Panc1 (cell line): ENCODE results near the gene HELT. TPM values are rescaled to one million over a fixed set of nuclear protein-coding genes. Genes with fewer than 3 reads are reported as not detected.

Experiments
- ATAC-seq: fragments of 200-7000 bp; cut with Tn5 transposase; 2 replicates; pipeline ENCODE4 v1.9.1; 2020; ENCODE audit warnings: mild to moderate bottlenecking, moderate library complexity
- BruUV-seq: library from RNA; stranded (reverse); fragments of 400-500 nt; replicated peaks from 2 replicates; lab custom pipeline; 2021; lab: Mats Ljungman, UMichigan
- CTCF ChIA-PET: fragments of 300-600 bp; sonication (Branson Sonifier 250); formaldehyde crosslinking; loops from one replicate; lab custom pipeline; 2022; ENCODE audit warnings: antibody characterized with exemption; lab: Charles Lee
- POLR2A ChIA-PET: fragments of 300-600 bp; sonication (Branson Sonifier 250); formaldehyde crosslinking; loops from one replicate; lab custom pipeline; 2022; ENCODE audit warnings: antibody characterized with exemption; lab: Charles Lee
- DNase-seq: peaks from one replicate; pipeline ENCODE4 v3.0.0-alpha.2; 2010; ENCODE audit warnings: low read depth, low spot score
- H3K27ac ChIP-seq: 2 replicates; pipeline ENCODE4 v1.5.1; 2011; ENCODE audit warnings: mild to moderate bottlenecking, low read length, inconsistent platforms
- H3K27me3 ChIP-seq: fragments of 200-500 bp; sonication (Bioruptor generic); 2 replicates; pipeline ENCODE4 v1.6.0; 2014; ENCODE audit warnings: low read length, inconsistent platforms; ENCODE audit not compliant: control insufficient read depth, insufficient read depth
- H3K36me3 ChIP-seq: fragments of 200-500 bp; sonication (Bioruptor generic); 2 replicates; pipeline ENCODE4 v1.5.1; 2014; ENCODE audit warnings: inconsistent platforms, mild to moderate bottlenecking, low read length, moderate library complexity; ENCODE audit not compliant: control insufficient read depth, insufficient read depth
- H3K4me1 ChIP-seq: 2 replicates; pipeline ENCODE4 v1.5.1; 2011; ENCODE audit warnings: inconsistent platforms, mild to moderate bottlenecking, low read length, moderate library complexity; ENCODE audit not compliant: control insufficient read depth, insufficient read depth
- H3K4me3 ChIP-seq, 2 experiments: 2 replicates each; pipeline ENCODE4 v1.5.1; 2011 to 2012; ENCODE audit warnings: low read depth in 2 of 2, low read length in 2 of 2, mild to moderate bottlenecking in 2 of 2, inconsistent platforms in 1 of 2, moderate library complexity in 1 of 2
- H3K9me3 ChIP-seq: fragments of 200-500 bp; sonication (Bioruptor generic); 2 replicates; pipeline ENCODE4 v1.5.1; 2014; ENCODE audit warnings: low read depth, mild to moderate bottlenecking, inconsistent platforms, low read length, moderate library complexity; ENCODE audit not compliant: control insufficient read depth, insufficient read depth
- POLR2AphosphoS5 ChIP-seq: IDR thresholded peaks from 2 replicates; pipeline ENCODE4 v1.6.1; 2012; ENCODE audit warnings: mild to moderate bottlenecking, low read depth, low read length, moderate library complexity
- SIN3A ChIP-seq: IDR thresholded peaks from 2 replicates; pipeline ENCODE4 v1.6.1; 2012; ENCODE audit warnings: low read depth, mild to moderate bottlenecking, low read length, moderate library complexity, borderline replicate concordance; ENCODE audit not compliant: insufficient read depth
- TCF7L2 ChIP-seq: IDR thresholded peaks from 2 replicates; pipeline ENCODE4 v1.6.1; 2011; ENCODE audit warnings: mild to moderate bottlenecking, low read depth, low read length, inconsistent platforms
- in situ Hi-C: cut with HindIII; loops from 2 replicates; pipeline ENCODE4 v1.10.0; 2016; ENCODE audit warnings: low sequenced_read_pairs, low pct_unique_long_range_greater_than_20kb
- intact Hi-C: fragments of 100-400 bp; cut with micrococcal nuclease; formaldehyde crosslinking; loops from one replicate; pipeline ENCODE4 v1.10.0; 2022; ENCODE audit not compliant: unreplicated experiment
- total RNA-seq: library from RNA; stranded (reverse); gene quantifications from one replicate; pipeline ENCODE4 v1.2.1, GENCODE V29; 2021; ENCODE audit not compliant: unreplicated experiment
- TF ChIP-seq, protein P1 (sequence below), 2 experiments: IDR thresholded peaks; 2 replicates each; pipeline ENCODE4 v1.6.1; 2011 to 2012; ENCODE audit warnings: low read depth in 2 of 2, control low read depth in 1 of 2, low read length in 1 of 2, mild to moderate bottlenecking in 1 of 2, moderate library complexity in 1 of 2; ENCODE audit not compliant: insufficient read depth in 1 of 2
- TF ChIP-seq, protein P2 (sequence below): fragments of 450-650 bp; IDR thresholded peaks from 2 replicates; pipeline ENCODE4 v1.5.1; 2017; ENCODE audit warnings: mild to moderate bottlenecking

Gene HELT
- total RNA-seq, 1 experiment from 2014 or later, result not detected

DNA sequence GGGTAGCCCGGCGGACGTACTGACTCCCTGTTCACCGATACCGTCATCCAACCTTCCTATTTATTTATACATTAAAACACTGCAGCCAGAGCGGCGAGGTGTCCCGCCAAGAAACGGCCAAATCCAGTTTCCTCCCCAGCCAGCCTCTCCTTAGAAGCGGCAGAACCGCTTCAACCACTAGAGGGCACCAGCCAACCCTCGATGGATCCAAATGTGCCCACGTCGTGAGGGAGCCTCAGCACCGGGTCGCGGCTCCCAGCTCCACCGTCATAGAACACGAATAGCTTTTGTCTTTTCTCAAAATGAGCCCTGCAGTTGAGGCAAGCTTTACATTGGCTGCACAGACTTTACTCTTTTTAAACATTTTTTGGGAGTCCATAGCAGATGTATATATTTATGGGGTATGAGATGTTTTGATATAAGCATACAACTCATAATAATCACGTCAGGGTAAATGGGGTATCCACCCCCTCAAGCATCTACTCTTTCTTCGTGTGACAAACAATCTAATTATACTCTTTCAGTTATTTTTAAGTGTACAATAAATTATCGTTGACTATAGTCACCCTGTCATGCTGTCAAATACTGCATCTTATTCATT is 13.0 kb upstream of the HELT start:
- in situ Hi-C loops, result no loop called here
- ATAC-seq (peak; percentile 98), DNase-seq (peak; percentile 41)
- ChIA-PET CTCF (interaction anchor here (1.1 to 1.5 kb wide), 2 partner anchors 91 to 129 kb away, joined by 6 read pairs; no protein-coding TSS in a partner anchor), POLR2A (no interaction called here)
- Histone ChIP-seq H3K27ac (no peak overlapping the region), H3K36me3 (no peaks in the 10 kb centered on the region), H3K4me1 (no peaks in the 10 kb centered on the region), H3K4me3 (peak overlapping the region; percentile 9 to 37; a peak in 2 of 4 replicates), H3K9me3 (no peaks in the 10 kb centered on the region), H3K27me3 (no peaks in the 10 kb centered on the region)
- BruUV-seq, result no TSS peak
- TF ChIP-seq POLR2AphosphoS5, result no peak
- TF ChIP-seq, protein P1, sequence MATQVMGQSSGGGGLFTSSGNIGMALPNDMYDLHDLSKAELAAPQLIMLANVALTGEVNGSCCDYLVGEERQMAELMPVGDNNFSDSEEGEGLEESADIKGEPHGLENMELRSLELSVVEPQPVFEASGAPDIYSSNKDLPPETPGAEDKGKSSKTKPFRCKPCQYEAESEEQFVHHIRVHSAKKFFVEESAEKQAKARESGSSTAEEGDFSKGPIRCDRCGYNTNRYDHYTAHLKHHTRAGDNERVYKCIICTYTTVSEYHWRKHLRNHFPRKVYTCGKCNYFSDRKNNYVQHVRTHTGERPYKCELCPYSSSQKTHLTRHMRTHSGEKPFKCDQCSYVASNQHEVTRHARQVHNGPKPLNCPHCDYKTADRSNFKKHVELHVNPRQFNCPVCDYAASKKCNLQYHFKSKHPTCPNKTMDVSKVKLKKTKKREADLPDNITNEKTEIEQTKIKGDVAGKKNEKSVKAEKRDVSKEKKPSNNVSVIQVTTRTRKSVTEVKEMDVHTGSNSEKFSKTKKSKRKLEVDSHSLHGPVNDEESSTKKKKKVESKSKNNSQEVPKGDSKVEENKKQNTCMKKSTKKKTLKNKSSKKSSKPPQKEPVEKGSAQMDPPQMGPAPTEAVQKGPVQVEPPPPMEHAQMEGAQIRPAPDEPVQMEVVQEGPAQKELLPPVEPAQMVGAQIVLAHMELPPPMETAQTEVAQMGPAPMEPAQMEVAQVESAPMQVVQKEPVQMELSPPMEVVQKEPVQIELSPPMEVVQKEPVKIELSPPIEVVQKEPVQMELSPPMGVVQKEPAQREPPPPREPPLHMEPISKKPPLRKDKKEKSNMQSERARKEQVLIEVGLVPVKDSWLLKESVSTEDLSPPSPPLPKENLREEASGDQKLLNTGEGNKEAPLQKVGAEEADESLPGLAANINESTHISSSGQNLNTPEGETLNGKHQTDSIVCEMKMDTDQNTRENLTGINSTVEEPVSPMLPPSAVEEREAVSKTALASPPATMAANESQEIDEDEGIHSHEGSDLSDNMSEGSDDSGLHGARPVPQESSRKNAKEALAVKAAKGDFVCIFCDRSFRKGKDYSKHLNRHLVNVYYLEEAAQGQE (IDR thresholded peaks at IDR 0.05; ENCODE audit: insufficient read depth in 1 of 2, low read depth in 2 of 2, low read length in 1 of 2), result no peak
- TF ChIP-seq, protein P2, sequence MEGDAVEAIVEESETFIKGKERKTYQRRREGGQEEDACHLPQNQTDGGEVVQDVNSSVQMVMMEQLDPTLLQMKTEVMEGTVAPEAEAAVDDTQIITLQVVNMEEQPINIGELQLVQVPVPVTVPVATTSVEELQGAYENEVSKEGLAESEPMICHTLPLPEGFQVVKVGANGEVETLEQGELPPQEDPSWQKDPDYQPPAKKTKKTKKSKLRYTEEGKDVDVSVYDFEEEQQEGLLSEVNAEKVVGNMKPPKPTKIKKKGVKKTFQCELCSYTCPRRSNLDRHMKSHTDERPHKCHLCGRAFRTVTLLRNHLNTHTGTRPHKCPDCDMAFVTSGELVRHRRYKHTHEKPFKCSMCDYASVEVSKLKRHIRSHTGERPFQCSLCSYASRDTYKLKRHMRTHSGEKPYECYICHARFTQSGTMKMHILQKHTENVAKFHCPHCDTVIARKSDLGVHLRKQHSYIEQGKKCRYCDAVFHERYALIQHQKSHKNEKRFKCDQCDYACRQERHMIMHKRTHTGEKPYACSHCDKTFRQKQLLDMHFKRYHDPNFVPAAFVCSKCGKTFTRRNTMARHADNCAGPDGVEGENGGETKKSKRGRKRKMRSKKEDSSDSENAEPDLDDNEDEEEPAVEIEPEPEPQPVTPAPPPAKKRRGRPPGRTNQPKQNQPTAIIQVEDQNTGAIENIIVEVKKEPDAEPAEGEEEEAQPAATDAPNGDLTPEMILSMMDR, result peak; percentile 89
- no peak for TF ChIP-seq TCF7L2
- intact Hi-C loops, result loop anchor here (1.0 to 10.0 kb wide), 3 partner anchors 91 to 261 kb away; no protein-coding TSS in a partner anchor

- intact Hi-C loops, result no loop called here
- DNase-seq, result no peak
- H3K27me3 ChIP-seq, result no peaks in the 10 kb centered on the region; the same call in 1 of the 2 replicates
These were observed 6.9 kb upstream of the HELT start for GRCh38 chr4:185011408-185011807.

More at GRCh38 chr4:185011408-185011807, 6.9 kb upstream of the HELT start:
- TF ChIP-seq SIN3A (no peak), POLR2AphosphoS5 (no peak), TCF7L2 (no peak)
- TF ChIP-seq, protein P1 (IDR thresholded peaks at IDR 0.05; ENCODE audit: insufficient read depth in 1 of 2, low read depth in 2 of 2, low read length in 1 of 2), result no peak
- TF ChIP-seq, protein P2, result peak; percentile 71
- ATAC-seq, result 0 out of 2 replicates have a peak, but pooled peaks have one; percentile 73
- H3K36me3 ChIP-seq, result no peaks in the 10 kb centered on the region
- no TSS peak for BruUV-seq
- H3K4me3 ChIP-seq, result no peak overlapping the region
- ChIA-PET POLR2A (no interaction called here), CTCF (no interaction called here)
- H3K4me1 ChIP-seq, result no peaks in the 10 kb centered on the region
- in situ Hi-C loops, result no loop called here
- no peak overlapping the region for H3K27ac ChIP-seq
- no peaks in the 10 kb centered on the region for H3K9me3 ChIP-seq
